GM12878 (cell line): ENCODE results near the gene MYCBP2. TPM values are rescaled to one million over a fixed set of nuclear protein-coding genes. Genes with fewer than 3 reads are reported as not detected.

Experiments
- ATAC-seq: fragments of 200-7000 bp; cut with Tn5 transposase; 3 replicates; pipeline ENCODE4 v1.9.1; 2020; ENCODE audit warnings: mild to moderate bottlenecking, moderate library complexity
- BruUV-seq: library from RNA; stranded (reverse); fragments of 400-500 nt; replicated peaks from 2 replicates; lab custom pipeline; 2021; lab: Mats Ljungman, UMichigan
- CTCF ChIA-PET: fragments of 300-600 bp; sonication (Branson Sonifier 250); formaldehyde crosslinking; extraction: SDS; loops from one replicate; lab custom pipeline; 2021; ENCODE audit warnings: inconsistent platforms; lab: Yijun Ruan, JAX
- POLR2A ChIA-PET: fragments of 350-600 bp; formaldehyde crosslinking; extraction: SDS; loops from one replicate; lab custom pipeline; 2021; ENCODE audit warnings: inconsistent platforms; lab: Charles Lee
- RAD21 ChIA-PET: fragments of 300-600 bp; sonication (Branson Sonifier 250); formaldehyde crosslinking; loops from one replicate; lab custom pipeline; 2023; ENCODE audit warnings: antibody characterized with exemption; ENCODE audit not compliant: unreplicated experiment; lab: Charles Lee
- SMC1A ChIA-PET: fragments of 300-600 bp; sonication (Branson Sonifier 250); formaldehyde crosslinking; loops from one replicate; lab custom pipeline; 2023; ENCODE audit not compliant: unreplicated experiment, uncharacterized antibody; lab: Charles Lee
- DNase-seq: peaks from one replicate; pipeline ENCODE4 v3.0.0-alpha.2; 2011; ENCODE audit warnings: low read depth, low spot score
- FAIRE-seq: peaks from 3 replicates; lab custom pipeline; 2011; peaks lifted over from hg19 to GRCh38; lab: Jason Lieb, UNC
- H2AFZ ChIP-seq: 2 replicates; pipeline ENCODE4 v1.6.0; 2011; ENCODE audit warnings: low read depth, low read length, control low read depth; ENCODE audit not compliant: control insufficient read depth
- H3K27ac ChIP-seq: 2 replicates; pipeline ENCODE4 v1.5.1; 2011; ENCODE audit warnings: control low read depth; ENCODE audit not compliant: control insufficient read depth, insufficient read depth
- H3K27me3 ChIP-seq, 2 experiments: replicated peaks in 1 of 2; 2 replicates each; pipeline versions ENCODE4 v1.6.0 to v1.6.1; 2011; ENCODE audit warnings: low read length in 1 of 2; ENCODE audit not compliant: control insufficient read depth in 2 of 2, insufficient read depth in 2 of 2
- H3K36me3 ChIP-seq, 2 experiments: 2 replicates each; pipeline ENCODE4 v1.5.1; 2011; ENCODE audit warnings: low read length in 1 of 2; ENCODE audit not compliant: control insufficient read depth in 2 of 2, insufficient read depth in 2 of 2
- H3K4me1 ChIP-seq: 2 replicates; pipeline ENCODE4 v1.6.1; 2011; ENCODE audit warnings: mild to moderate bottlenecking, low read length, moderate library complexity, mixed read lengths; ENCODE audit not compliant: control insufficient read depth, insufficient read depth
- H3K4me2 ChIP-seq: 2 replicates; pipeline ENCODE4 v1.6.0; 2011; ENCODE audit warnings: control low read depth; ENCODE audit not compliant: control insufficient read depth, insufficient read depth
- H3K4me3 ChIP-seq: fragments of 200-600 bp; sonication (generic); 2 replicates; pipeline ENCODE4 v1.5.1; 2016
- H3K79me2 ChIP-seq: 2 replicates; pipeline ENCODE4 v1.6.0; 2011; ENCODE audit warnings: low read length; ENCODE audit not compliant: control insufficient read depth, insufficient read depth
- H3K9ac ChIP-seq: 2 replicates; pipeline ENCODE4 v1.8.0; 2011; ENCODE audit warnings: low read length, control low read depth, mixed read lengths; ENCODE audit not compliant: control insufficient read depth, insufficient read depth
- H3K9me3 ChIP-seq: replicated peaks from 3 replicates; pipeline ENCODE4 v1.5.1; 2011; ENCODE audit warnings: mild to moderate bottlenecking, low read length; ENCODE audit not compliant: control insufficient read depth, insufficient read depth
- H4K20me1 ChIP-seq: 2 replicates; pipeline ENCODE4 v1.6.0; 2011; ENCODE audit not compliant: control insufficient read depth, insufficient read depth
- ASH2L ChIP-seq: fragments of 300-600, 200-600 bp; sonication (generic); IDR thresholded peaks from 2 replicates; pipeline ENCODE4 v1.6.1; 2017; ENCODE audit warnings: low read depth, mild to moderate bottlenecking, borderline replicate concordance
- ATF7 ChIP-seq: fragments of 450-650 bp; IDR thresholded peaks from 2 replicates; pipeline ENCODE4 v1.6.1; 2016; ENCODE audit warnings: low read depth, mild to moderate bottlenecking
- BHLHE40 ChIP-seq, 2 experiments: fragments of 450-650 bp in 1 of 2; IDR thresholded peaks; 2 replicates each; pipeline ENCODE4 v1.6.1; 2011 to 2017; ENCODE audit warnings: low read depth in 2 of 2, borderline replicate concordance in 1 of 2, improper control_type of control experiment in 1 of 2, low read length in 1 of 2, mild to moderate bottlenecking in 1 of 2
- CBFB ChIP-seq: IDR thresholded peaks from 2 replicates; pipeline ENCODE4 v1.6.1; 2016; ENCODE audit warnings: antibody characterized with exemption, low read depth
- CEBPB ChIP-seq, 2 experiments: fragments of 150-350 bp in 1 of 2; IDR thresholded peaks; 2 replicates each; pipeline ENCODE4 v1.6.1; 2012 to 2014; ENCODE audit warnings: low read depth in 2 of 2, low read length in 2 of 2, borderline replicate concordance in 1 of 2, inconsistent platforms in 1 of 2
- EED ChIP-seq: sonication (generic); IDR thresholded peaks from 2 replicates; pipeline ENCODE4 v1.6.1; 2016; ENCODE audit warnings: antibody characterized with exemption, low read depth
- HDAC6 ChIP-seq: fragments of 200-600 bp; sonication (generic); IDR thresholded peaks from one replicate; pipeline ENCODE4 v1.8.0; 2017; ENCODE audit warnings: antibody characterized with exemption; ENCODE audit not compliant: unreplicated experiment
- KDM1A ChIP-seq: fragments of 200-600 bp; sonication (generic); IDR thresholded peaks from 2 replicates; pipeline ENCODE4 v1.6.1; 2016; ENCODE audit warnings: borderline replicate concordance
- MTA3 ChIP-seq: IDR thresholded peaks from 2 replicates; pipeline ENCODE4 v1.6.1; 2012; ENCODE audit warnings: low read length, inconsistent platforms, borderline replicate concordance
- NFYB ChIP-seq: IDR thresholded peaks from 2 replicates; pipeline ENCODE4 v1.6.1; 2011; ENCODE audit warnings: low read depth, mild to moderate bottlenecking, low read length, improper control_type of control experiment, moderate library complexity; ENCODE audit not compliant: insufficient read depth
- POLR2A ChIP-seq: IDR thresholded peaks from 2 replicates; pipeline ENCODE4 v1.6.1; 2011; ENCODE audit warnings: low read depth, mild to moderate bottlenecking, low read length
- SMAD1 ChIP-seq: fragments of 450-650 bp; IDR thresholded peaks from 2 replicates; pipeline ENCODE4 v1.6.1; 2018; ENCODE audit warnings: mild to moderate bottlenecking, low read depth; ENCODE audit not compliant: partially characterized antibody
- STAT1 ChIP-seq: fragments of 450-650 bp; conservative IDR thresholded peaks from 2 replicates; pipeline ENCODE4 v1.6.1; 2014; ENCODE audit warnings: antibody characterized with exemption, mild to moderate bottlenecking
- TCF3 ChIP-seq: IDR thresholded peaks from 2 replicates; pipeline ENCODE4 v1.6.1; 2012; ENCODE audit warnings: low read depth, mild to moderate bottlenecking, low read length, borderline replicate concordance; ENCODE audit not compliant: insufficient read depth
- ZNF217 ChIP-seq: fragments of 450-650 bp; IDR thresholded peaks from 2 replicates; pipeline ENCODE4 v1.6.1; 2017; ENCODE audit warnings: antibody characterized with exemption, mild to moderate bottlenecking
- ZSCAN29 ChIP-seq: fragments of 450-650 bp; IDR thresholded peaks from 2 replicates; pipeline ENCODE4 v1.6.1; 2017; ENCODE audit warnings: mild to moderate bottlenecking, moderate library complexity
- WGBS: methylation state at CpG from one replicate; pipeline ENCODE4 v1.1.6; 2016; ENCODE audit warnings: low lambda C conversion rate; ENCODE audit not compliant: insufficient replicate concordance, insufficient coverage; ENCODE audit errors: missing lambda C conversion rate; 5-methylcytosine and 5-hydroxymethylcytosine counted together
- in situ Hi-C: fragments of 300-500 bp; cut with MboI; formaldehyde crosslinking; loops from 9 replicates; pipeline ENCODE4 v1.14.3; 2018; ENCODE audit warnings: mixed read lengths
- intact Hi-C: fragments of 100-400 bp; cut with micrococcal nuclease; formaldehyde crosslinking; loops from one replicate; pipeline ENCODE4 v1.14.2; 2022; ENCODE audit not compliant: unreplicated experiment
- polyA plus RNA-seq, 11 experiments: library from polyadenylated mRNA; depleted of rRNA in 4 of 11; unstranded in 6 of 11; stranded (reverse) in 5 of 11; fragments of >200 nt; fragmentation: Nextera tagmentation in 4 of 11; fragmentation: Illumina TruSeq in 1 of 11; extraction: Ambion mirVana in 4 of 11; extraction: Trizol in 1 of 11; gene quantifications; 1 replicate in 1 of 11; 2 replicates in 10 of 11; pipeline versions ENCODE4 v1.2.1 to v1.2.3, GENCODE V29; 2011 to 2016; ENCODE audit warnings: inconsistent platforms in 2 of 11, missing spikeins in 2 of 11, low read depth in 1 of 11
- total RNA-seq, 4 experiments: library from RNA; depleted of rRNA in 3 of 4; stranded (reverse); fragments of >200 nt in 3 of 4; fragmentation: Illumina TruSeq in 1 of 4; extraction: Trizol in 1 of 4; gene quantifications; 2 replicates each; pipeline versions ENCODE4 v1.2.1 to v1.2.3, GENCODE V29; 2013 to 2021
- TF ChIP-seq, protein P1 (sequence below): IDR thresholded peaks from 2 replicates; pipeline ENCODE4 v1.6.1; 2011; ENCODE audit warnings: mild to moderate bottlenecking, low read depth, low read length, moderate library complexity; ENCODE audit not compliant: insufficient replicate concordance
- TF ChIP-seq, protein P2 (sequence below): IDR thresholded peaks from 2 replicates; pipeline ENCODE4 v1.6.1; 2012; ENCODE audit warnings: low read length, inconsistent platforms

Gene MYCBP2
- total and polyA plus RNA-seq, 10 of the 15 experiments (the other 5 are each of a cell fraction or from before 2014, with no cell fraction given), result 51.9 to 152 (median 98.2) TPM

DNA sequence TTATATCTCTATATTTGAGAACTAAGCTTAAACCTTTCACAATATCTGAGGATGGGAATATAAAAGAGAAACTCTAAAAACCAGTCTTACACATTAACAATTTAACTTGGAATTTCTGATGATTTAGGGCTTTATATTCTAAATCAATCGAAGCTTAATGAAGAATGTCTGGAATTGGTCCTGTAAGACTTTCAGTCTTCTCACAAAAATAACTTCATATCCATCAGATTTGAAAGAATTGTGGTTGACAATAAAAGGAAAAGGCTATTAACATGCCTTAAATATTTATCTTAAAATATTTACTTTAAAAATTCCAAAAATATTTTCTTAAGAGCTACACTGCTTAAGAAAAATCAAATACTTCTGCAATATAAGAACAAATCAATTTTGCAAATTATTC is 27.3 kb downstream of the MYCBP2 start:
- ChIA-PET SMC1A (interaction anchor here (1.0 to 6.0 kb wide), 11 partner anchors 7 to 178 kb away, joined by 3 to 67 read pairs (median 5); partner anchors contain the start of gene MYCBP2), RAD21 (interaction anchor here (1.0 to 5.2 kb wide), 7 partner anchors 8 to 179 kb away, joined by 3 to 42 read pairs (median 12); partner anchors contain the start of gene MYCBP2), POLR2A (interaction anchor here (0.7 to 1.9 kb wide), 5 partner anchors 11 to 42 kb away, joined by 3 to 5 read pairs (median 3); no protein-coding TSS in a partner anchor), CTCF (interaction anchor here (0.9 to 2.5 kb wide), 5 partner anchors 18 to 178 kb away, joined by 3 to 18 read pairs (median 6); no protein-coding TSS in a partner anchor)
- Histone ChIP-seq H2AFZ (no peak overlapping the region), H3K36me3 (peaks cover 2 to 9% of the 10 kb centered on the region in 2 experiments; a peak in 3 of 4 replicates), H3K4me2 (no peak overlapping the region), H3K9ac (no peak overlapping the region), H3K27ac (no peak overlapping the region; the same call in 1 of the 2 replicates), H3K79me2 (peaks cover 93% of the 10 kb centered on the region), H3K9me3 (peaks cover 4% of the 10 kb centered on the region), H3K27me3 (no peaks in the 10 kb centered on the region), H3K4me3 (no peak overlapping the region), H4K20me1 (no peaks in the 10 kb centered on the region), H3K4me1 (peaks cover 24% of the 10 kb centered on the region)
- FAIRE-seq (no peak), ATAC-seq (no peak), DNase-seq (no peak)
- in situ Hi-C loops (no loop called here), intact Hi-C loops (no loop called here)
- no peak for TF ChIP-seq KDM1A
- TF ChIP-seq, protein P1, sequence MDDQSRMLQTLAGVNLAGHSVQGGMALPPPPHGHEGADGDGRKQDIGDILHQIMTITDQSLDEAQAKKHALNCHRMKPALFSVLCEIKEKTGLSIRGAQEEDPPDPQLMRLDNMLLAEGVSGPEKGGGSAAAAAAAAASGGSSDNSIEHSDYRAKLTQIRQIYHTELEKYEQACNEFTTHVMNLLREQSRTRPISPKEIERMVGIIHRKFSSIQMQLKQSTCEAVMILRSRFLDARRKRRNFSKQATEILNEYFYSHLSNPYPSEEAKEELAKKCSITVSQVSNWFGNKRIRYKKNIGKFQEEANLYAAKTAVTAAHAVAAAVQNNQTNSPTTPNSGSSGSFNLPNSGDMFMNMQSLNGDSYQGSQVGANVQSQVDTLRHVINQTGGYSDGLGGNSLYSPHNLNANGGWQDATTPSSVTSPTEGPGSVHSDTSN, result no peak
- TF ChIP-seq CEBPB (IDR thresholded peaks at IDR 0.05; ENCODE audit: borderline replicate concordance in 1 of 2, low read depth in 2 of 2, low read length in 2 of 2), result no peak
- TF ChIP-seq BHLHE40 (IDR thresholded peaks at IDR 0.05; ENCODE audit: borderline replicate concordance in 1 of 2, low read depth in 2 of 2, low read length in 1 of 2), result no peak
- TF ChIP-seq, protein P2, sequence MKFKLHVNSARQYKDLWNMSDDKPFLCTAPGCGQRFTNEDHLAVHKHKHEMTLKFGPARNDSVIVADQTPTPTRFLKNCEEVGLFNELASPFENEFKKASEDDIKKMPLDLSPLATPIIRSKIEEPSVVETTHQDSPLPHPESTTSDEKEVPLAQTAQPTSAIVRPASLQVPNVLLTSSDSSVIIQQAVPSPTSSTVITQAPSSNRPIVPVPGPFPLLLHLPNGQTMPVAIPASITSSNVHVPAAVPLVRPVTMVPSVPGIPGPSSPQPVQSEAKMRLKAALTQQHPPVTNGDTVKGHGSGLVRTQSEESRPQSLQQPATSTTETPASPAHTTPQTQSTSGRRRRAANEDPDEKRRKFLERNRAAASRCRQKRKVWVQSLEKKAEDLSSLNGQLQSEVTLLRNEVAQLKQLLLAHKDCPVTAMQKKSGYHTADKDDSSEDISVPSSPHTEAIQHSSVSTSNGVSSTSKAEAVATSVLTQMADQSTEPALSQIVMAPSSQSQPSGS, result no peak
- no peak for TF ChIP-seq ZNF217
- no peak for TF ChIP-seq STAT1
- TF ChIP-seq EED, result no peak
- no peak for TF ChIP-seq ZSCAN29
- TF ChIP-seq ASH2L, result no peak
- no peak for TF ChIP-seq POLR2A
- no peak for TF ChIP-seq NFYB
- TF ChIP-seq TCF3, result no peak
- TF ChIP-seq SMAD1, result no peak
- TF ChIP-seq HDAC6, result no peak
- no peak for TF ChIP-seq CBFB
- no peak for TF ChIP-seq ATF7
- no peak for TF ChIP-seq MTA3
- BruUV-seq, result no TSS peak
- WGBS, result 84% methylated on average over 1 of the region's 1 CpG
